Activated CD4-positive, CD25-positive, alpha-beta regulatory T cell (primary cell): Measurements from ENCODE around the gene B3GALNT1.
"Not testable (repeated sequence)": the region's sequence is repeated elsewhere in the genome, so short reads cannot be mapped to it uniquely, and the experiment has no call there.

ENCODE experiments used
- DNase-seq, 4 experiments: peaks; one replicate each; lab custom pipeline; 2025; lab: John Stamatoyannopoulos, UW

B3GALNT1 gene

GRCh38 chr3:161073181-161073580 is 32.0 kb downstream of the B3GALNT1 start:
- no peak for DNase-seq

DNA sequence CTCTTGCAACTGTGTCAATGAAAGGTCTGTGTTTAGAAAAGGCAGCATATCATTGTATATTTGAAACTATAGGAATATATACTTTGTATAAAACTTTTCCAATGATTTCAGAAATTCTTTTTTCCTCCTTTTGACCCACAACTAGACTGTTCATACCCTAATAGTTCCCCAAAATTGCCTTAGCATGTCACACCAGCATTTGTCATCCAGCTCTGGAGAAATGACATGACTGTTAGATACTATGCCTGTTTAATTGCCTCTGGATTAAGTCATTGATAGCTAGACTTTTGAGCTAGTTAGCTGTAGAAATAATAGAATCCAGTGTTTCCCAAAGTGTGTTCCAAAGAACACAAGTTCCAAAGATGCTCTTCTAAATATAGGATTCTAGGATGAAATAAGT is 32.4 kb downstream of the B3GALNT1 start:
- DNase-seq = no peak

- DNase-seq = no peak
Measured at GRCh38 chr3:161072211-161072621, 32.9 kb downstream of the B3GALNT1 start.

GRCh38 chr3:161070980-161071663 is 34.0 kb downstream of the B3GALNT1 start:
- no peak for DNase-seq

GRCh38 chr3:161070252-161070930 is 34.8 kb downstream of the B3GALNT1 start:
- DNase-seq = no peak

- DNase-seq = no peak
Measured at GRCh38 chr3:161069511-161070251, 35.5 kb downstream of the B3GALNT1 start.

DNA sequence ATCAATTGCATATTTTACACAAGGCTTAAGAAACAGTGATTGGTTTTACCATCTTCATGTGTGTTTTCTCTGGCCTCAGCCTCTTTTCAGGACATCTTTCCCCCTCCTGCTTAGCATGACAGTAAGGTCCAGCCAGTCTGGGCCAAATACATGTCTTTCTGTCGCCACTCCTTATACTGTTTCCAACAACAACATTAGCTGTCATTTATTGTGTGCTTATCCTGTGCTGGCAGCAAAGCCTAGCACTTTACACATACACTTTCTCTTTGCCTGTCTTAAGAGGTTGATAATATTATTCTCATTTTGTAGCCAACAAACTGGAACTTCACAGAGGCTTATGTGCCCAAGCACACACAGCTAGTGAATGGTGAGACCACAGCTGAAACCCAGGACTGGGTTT is 37.8 kb downstream of the B3GALNT1 start:
- DNase-seq = no peak

GRCh38 chr3:161066930-161067329 is 38.2 kb downstream of the B3GALNT1 start:
- DNase-seq = no peak

DNA sequence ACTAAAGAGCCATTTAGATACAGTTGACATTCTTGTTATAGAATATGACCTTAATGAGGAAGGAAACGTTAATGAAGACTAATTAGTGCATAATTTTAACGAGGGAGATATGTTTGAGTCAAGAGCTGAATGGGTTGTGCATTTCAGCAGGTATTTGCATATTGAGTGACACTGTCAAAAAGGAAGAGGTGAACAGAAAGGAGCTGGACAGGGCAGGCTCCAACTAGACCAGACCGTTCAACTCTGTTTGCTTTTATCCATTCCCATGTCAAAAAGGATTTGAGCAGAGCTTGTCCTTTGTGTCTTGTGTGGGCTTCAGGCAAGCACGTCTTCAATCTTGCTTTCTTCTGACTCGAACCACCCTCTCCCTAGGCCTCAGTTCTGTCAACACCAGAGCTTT is 40.7 kb downstream of the B3GALNT1 start:
- no peak for DNase-seq

DNA sequence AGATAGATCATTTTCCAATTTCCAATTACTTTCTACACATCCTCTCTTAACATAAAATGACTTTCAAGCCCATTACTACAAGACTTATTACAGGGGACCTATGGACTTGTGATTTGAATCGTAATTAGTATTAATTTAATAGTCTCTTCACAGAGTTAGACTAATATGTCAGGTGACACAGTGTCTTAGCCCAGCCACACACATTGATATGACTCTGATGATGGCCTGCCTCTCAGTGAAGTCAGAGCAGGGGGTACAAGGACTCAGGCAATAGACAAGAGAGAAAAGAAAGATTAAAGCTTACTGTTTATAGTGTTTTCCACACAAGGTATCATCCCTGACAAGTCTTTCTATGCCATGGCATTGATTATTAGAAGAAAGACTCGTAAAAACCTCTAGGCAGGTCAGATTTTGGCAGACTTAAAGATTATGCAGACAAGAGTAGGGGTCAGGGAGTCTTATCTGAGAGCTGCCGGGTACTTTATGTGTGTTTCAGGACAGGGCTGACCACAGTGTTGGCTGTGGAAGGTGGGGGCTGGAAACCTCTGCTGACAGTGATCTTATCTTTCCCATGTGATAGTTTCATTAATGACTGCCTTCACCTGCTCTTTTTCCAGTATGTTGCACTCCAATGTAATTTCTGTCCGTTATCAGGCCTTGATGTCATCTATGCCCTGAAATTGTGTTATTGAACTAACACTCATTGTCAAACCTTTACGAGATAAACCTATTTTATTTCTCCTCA is 50.1 kb downstream of the B3GALNT1 start:
- no peak for DNase-seq

DNA sequence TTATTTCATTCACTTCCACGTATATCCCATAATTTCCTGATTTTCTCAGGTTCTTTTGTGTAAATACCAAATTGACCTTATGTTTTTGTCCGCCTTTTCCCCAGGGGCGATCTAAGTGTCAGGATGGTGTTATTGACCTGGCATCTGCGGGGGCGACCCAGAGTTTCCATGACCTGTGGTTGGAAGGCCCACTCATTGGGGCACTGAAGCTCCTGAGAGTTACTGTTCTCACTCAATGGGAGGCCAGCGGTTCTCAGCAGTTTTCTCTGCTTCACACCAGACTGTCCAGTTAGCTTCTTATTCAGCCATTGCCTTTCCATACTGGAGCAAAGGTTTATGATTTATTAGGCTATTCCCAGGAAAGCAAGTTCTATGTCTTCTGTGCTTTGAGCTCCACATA is 53.3 kb downstream of the B3GALNT1 start:
- DNase-seq = no peak

GRCh38 chr3:161050935-161051334 is 54.2 kb downstream of the B3GALNT1 start:
- DNase-seq = no peak

GRCh38 chr3:161049683-161050248 is 55.4 kb downstream of the B3GALNT1 start:
- DNase-seq = no peak

DNA sequence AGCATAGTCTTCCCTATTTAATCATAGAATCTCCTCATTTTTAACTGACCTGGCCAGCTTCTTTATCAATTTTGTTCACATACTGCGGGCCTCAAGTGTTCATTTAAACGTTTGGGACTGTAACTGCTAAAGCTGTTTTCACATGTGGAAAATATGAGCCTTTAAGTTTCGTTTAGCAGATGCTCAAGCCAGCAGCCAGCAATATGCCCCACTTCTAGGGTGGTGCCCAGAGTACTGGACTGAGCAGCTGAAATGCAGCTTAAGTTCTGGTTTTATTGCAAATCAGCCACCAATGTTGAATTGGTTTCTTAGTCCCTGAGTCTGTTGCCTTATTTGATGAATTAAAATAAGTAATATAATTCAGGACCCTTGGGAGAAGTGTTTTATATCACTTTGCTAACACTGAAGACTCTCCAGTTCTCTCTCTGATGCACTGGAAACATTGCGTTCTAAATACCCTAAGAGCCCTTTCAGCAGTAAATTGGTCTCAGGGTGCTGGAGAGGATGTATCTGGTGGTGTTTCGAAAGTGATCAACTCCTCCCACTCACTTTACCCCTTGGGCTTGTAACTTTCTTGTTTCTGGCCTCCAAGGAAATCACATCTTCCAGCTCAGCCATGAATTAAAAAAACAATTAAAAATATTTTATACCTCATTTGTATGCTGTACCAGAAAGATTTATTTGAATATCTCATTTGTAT is 61.7 kb downstream of the B3GALNT1 start:
- DNase-seq = no peak

GRCh38 chr3:161042023-161042501 is 63.1 kb downstream of the B3GALNT1 start:
- DNase-seq = no peak

- no peak for DNase-seq
Measured at GRCh38 chr3:161038725-161039124, 66.4 kb downstream of the B3GALNT1 start.

- no peak for DNase-seq
Measured at GRCh38 chr3:161035711-161036110, 69.4 kb downstream of the B3GALNT1 start.

DNA sequence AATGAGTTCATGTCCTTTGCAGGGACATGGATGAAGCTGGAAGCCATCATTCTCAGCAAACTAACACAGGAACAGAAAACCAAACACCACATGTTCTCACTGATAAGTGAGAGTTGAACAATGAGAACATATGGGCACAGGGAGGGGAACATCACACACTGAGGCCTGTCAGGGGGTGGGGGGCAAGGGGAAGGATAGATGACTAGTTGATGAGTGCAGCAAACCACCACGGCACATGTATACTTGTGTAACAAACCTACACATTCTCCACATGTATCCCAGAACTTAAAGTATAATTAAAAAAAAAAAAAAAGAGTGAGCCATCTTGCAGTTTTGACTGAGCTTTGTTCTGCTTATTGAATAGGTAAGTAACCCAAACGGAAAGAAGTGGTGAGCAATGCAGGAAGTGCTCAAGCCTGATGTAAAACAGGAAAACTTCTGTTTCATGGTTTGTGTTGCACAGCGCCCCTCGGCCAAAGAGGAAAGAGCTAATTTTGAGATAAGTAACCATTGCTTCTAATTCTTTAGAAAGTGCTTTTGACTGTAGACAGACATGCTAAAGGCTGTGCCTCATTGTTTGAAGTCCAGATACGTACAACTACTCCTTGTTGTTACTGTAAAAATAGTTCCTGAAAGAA is 70.1 kb downstream of the B3GALNT1 start:
- not testable (repeated sequence) for DNase-seq
